IPS-NIHi7 (cell line): ENCODE measurements around the gene IFFO2.
A peak's percentile ranks its signal among the peaks of the same experiment; 100 is the strongest.

Source experiments
- DNase-seq: peaks from one replicate; pipeline ENCODE4 v3.0.0; 2012; ENCODE audit warnings: mixed read lengths; ENCODE audit errors: extremely low spot score

Gene IFFO2

GRCh38 chr1:18956193-18957135 lies at the start of gene IFFO2:
Gene IFFO2 (minus strand): TSS chr1:18956676. CDS start chr1:18956332, 344 bp downstream.
- DNase-seq, result peak; percentile 100

DNA sequence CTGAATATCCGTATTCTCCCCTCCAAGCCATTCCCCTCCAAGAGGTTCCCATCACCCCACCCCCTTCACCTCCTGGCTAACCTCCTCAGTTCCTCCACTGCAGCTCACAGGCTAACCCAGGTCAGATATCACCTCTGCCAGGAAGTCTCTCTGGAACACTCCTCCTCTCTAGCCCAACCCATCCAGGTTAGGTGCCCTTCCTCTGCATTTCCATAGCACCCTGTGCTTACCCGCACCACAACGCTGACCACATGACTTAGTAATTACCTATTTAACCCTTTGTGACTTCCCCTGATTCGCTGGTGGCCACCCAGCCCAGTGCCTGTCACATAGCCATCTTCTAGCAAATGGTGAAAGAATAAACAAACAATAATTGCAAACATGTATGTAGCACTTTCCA lies 49.5 kb upstream of the IFFO2 start:
- peak; percentile 67 for DNase-seq

DNA sequence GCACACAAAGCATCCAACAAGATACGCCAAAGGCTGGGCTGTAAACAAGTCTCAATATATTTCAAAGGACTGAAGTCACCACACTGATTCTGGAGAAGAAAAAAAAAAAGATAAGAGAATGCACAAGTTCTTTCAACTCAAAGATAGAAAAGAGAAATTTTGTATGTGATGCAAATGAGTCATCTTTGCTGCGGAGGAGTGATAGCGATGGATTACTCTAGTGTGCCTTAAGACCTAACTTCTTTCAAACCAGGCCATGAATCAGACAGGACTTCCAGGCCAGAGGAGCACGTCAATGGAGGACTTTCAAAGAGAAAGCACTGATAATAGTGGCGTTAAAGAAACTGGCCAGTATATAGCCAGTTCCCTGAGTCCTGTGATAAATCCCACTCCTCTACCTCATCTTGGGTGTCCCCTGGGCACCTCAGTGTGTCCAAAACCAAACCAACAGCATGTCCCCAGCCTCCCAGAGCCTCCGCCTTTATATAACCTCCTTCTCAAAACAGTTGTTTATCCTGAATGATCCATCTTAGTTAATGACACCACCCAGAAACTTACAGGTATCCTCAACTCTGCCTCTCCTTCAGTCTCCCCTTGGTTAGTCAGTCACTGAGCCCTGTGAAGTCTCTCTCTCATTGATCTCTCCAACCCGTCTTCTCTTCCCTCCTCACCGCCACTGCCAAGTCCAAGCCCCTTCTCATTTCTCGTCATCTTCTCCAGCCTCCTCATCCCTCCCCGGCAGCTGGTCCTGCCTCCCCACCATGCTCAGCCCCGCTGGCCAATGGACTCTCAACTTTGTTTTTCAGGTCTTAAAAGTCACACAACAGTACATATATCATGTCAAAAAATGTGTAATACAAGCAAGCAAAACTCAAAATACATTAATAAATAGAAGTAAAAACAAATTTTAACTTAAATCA lies 47.2 kb upstream of the IFFO2 start:
- DNase-seq, result no peak

GRCh38 chr1:19000065-19000464 lies 43.6 kb upstream of the IFFO2 start:
- DNase-seq, result no peak

DNA sequence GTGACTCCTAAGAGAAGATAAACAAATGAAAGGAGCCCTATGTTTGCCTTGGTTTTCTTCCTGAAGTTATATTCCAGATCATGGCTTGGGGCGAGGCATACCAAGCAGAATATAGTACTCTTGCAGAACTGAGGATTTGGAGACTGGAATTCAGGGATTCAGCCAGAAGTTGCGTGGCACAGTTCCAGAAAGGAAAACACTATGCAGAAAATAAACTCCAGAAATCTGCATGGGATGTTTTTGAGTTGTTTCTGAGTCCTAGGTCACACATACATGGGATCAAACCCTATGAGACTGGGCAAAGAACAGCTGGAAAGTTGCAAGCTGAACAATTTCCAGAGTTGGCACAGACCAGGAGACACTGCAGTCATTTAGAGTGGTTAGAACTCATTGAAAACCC lies 42.9 kb upstream of the IFFO2 start:
- no peak for DNase-seq

DNA sequence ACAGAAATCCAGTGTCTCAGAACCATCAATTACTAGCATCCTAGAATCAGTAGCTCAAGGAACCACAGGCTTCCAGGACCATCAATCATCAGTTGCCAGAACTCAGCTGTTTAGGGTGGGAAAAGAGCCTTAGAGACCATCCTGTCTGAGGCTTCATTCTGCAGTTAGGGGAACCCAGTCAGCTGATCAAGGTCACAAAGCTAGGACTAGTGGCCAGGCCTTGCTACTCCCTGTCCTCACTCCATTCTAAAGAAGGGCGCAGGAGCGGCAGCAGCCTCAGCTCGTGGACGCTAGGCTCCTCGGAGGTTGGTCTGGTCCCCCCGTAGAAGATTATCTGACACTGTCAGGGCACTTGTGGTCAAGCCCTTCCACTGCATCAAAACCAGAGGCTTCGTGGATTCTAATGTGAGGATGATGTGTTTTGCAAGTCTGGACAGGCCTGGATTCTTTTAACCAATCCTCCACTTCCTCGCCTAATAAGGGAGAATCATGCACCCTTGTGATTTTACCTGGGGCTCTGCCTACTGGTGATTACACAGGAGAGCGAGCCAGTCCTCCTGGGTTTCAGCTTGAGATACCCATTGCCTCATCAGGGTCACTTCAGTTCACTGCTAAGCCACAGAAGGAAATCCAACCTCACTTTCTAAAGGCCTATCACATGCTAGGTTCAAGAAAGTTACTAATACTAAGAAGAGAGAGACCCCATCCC lies 41.7 kb upstream of the IFFO2 start:
- DNase-seq, result no peak

GRCh38 chr1:18997508-18997907 lies 41.0 kb upstream of the IFFO2 start:
- no peak for DNase-seq

DNA sequence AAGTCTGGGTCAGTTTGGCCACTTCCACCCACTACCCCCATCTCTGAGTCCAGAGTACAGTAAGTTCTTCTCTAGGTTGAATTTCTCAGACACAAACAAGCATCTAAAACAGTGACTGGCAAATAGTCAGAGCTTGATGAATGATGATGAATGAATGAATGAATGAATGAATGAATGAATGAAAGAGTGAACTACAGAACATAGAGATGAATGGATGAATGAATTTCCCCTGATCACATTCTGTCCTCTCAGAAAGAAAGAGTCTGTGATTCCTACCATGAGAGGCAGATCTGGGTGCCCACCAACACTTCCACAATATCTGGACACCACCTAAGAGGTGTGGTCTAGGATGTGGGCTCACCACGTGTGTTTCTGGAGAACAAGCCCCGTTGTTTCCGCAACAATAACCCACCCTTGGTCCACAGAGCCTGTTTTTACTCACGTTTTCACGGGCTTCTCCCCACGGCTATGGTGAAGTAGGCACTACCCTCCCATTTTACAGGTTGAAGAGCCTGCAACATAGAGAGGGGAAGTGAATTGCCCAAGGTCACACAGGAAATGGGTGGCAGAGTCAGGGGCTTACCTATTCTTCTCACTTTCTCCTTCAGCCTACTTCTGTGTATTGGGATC lies 40.2 kb upstream of the IFFO2 start:
- DNase-seq, result no peak

DNA sequence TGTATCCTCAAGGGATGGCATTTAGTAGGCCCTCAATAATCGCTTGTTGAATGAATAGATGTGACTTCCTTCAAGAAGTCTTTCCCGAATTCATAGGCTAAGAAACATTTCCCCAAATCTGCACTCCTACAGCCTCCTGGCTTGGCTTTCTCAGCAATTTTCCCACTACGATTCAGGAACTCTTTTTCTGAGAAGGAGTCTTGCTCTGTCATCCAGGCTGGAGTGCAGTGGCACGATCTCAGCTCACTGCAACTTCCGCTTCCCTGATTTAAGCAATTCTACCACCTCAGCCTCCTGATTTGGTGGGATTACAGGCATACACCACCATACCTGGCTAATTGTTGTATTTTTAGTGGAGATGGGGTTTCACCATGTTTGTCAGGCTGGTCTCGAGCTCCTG lies 37.9 kb upstream of the IFFO2 start:
- no peak for DNase-seq

GRCh38 chr1:18992646-18993045 lies 36.2 kb upstream of the IFFO2 start:
- no peak for DNase-seq

- no peak for DNase-seq
These were observed 35.1 kb upstream of the IFFO2 start for GRCh38 chr1:18991585-18991984.

- DNase-seq, result no peak
These were observed 33.4 kb upstream of the IFFO2 start for GRCh38 chr1:18989896-18990295.

GRCh38 chr1:18989176-18989799 lies 32.8 kb upstream of the IFFO2 start:
- DNase-seq, result no peak

DNA sequence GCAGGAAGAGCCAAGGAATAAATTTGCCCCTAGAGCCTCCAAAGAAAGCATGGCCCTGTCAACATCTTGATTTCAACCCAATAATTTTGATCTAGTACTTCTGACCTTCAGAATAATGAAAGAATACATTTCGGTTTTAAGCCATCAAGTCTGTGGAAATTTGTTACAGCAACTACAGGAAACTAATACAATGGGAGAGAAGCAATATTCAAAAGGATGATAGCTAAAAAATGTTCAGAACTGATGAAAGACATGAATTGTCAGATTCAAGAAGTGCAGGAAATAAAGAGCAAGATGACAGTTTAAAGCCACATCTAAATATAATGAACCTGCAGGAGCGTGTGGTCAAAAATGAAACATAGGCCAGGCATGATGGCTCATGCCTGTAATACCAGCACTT lies 24.8 kb upstream of the IFFO2 start:
- no peak for DNase-seq

DNA sequence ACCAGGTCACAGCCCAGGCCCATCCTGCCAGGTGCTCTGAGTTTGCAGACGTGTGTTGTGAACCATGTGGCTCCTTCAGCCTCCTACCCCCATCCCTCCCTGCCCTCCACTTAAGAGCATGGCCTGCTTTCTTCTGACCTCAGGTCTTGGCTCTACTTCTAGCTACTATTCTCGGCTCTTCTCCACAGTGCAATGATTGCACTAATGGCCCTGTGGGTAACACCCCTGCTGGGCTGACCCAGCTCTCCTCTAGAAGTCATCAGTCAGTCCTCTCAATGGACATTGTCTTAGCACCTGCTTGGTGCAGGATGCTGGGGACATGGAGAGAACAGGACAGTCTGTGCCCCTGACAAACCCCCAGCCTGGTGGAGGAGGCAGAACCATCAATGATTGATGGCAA lies 22.2 kb upstream of the IFFO2 start:
- DNase-seq, result no peak

GRCh38 chr1:18977428-18977827 lies 21.0 kb upstream of the IFFO2 start:
- no peak for DNase-seq

DNA sequence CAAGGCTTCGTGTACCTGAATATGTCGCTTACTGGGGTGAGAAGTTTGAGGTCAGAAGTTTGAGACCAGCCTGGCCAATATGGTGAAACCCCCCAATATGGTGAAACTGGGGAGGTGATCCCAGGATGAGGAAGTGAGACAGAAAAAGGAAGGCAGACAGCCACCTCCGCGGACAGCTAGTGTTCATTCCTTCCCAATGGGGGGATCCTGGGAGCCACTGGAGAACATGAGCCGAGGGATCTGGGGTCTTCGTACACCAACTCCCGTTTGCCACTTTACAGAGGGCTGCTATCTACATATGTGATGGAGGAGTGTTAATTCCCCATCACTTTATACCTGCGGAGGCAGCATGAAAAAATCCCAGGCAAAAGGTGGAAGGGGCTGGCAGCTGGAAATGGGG lies 19.6 kb upstream of the IFFO2 start:
- DNase-seq, result no peak

GRCh38 chr1:18974606-18975005 lies 18.1 kb upstream of the IFFO2 start:
- no peak for DNase-seq

DNA sequence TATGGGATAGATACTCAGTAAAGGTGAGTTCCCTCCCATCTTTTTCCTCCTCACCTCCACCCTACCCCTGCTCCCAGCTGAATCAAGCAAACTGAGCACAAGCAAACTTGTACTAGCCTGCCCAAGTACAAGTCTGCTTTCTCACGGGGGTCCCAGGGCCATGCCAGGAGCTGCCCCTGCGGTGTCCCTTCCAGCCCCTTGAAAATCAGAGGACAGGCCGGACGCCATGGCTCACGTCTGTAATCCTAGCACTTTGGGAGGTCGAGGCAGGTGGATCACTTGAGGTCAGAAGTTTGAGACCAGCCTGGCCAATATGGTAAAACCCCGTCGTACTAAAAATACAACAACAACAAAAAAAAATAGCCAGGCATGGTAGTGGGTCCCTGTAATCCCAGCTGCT lies 17.5 kb upstream of the IFFO2 start:
- DNase-seq, result no peak

- DNase-seq, result no peak
These were observed 17.0 kb upstream of the IFFO2 start for GRCh38 chr1:18973446-18973955.

GRCh38 chr1:18972991-18973390 lies 16.5 kb upstream of the IFFO2 start:
- DNase-seq, result no peak
